ENCODE measurements around the gene FAM227B.
"Not testable (repeated sequence)": the region's sequence is repeated elsewhere in the genome, so short reads cannot be mapped to it uniquely, and the experiment has no call there.

The FAM227B gene

DNA sequence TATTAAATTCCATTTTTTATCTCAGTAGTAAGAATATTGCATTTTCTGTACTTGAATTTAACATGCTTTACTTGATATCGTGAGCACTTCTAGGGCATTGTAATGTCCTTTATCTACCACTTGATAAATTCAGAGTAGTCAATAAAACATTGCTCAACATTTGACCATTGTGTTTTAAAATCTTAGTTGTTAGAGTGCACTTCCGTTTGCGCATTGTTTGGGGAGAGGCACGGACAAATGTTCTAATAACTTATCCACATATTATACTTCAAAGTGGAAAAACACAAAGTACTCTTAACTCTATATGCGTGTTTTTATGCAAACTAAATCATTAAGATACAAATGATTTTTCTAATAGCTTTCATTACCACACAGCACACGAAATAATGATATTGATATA is 419 bp downstream of the FAM227B start:
- Histone ChIP-seq H3K27me3 (ENCODE audit: insufficient read depth, low read depth) (no peaks in the 10 kb centered on the region), H3K79me2 (ENCODE audit: insufficient read depth, low read depth) (peaks cover 19% of the 10 kb centered on the region; the same call in 1 of the 2 replicates), H3K4me2 (peak overlapping the region; percentile 50), H2AFZ (ENCODE audit: low read depth) (peak overlapping the region; percentile 92), H3K36me3 (ENCODE audit: insufficient read depth) (no peaks in the 10 kb centered on the region), H4K20me1 (ENCODE audit: insufficient read depth) (no peaks in the 10 kb centered on the region), H3K4me1 (ENCODE audit: low read depth, poor library complexity, severe bottlenecking) (peaks cover 16% of the 10 kb centered on the region), H3K4me3 (IDR thresholded peaks at IDR 0.05; ENCODE audit: insufficient read depth, low read depth, low read length) (no peak overlapping the region), H3K27ac (peak overlapping the region; percentile 41; the same call in 1 of the 2 replicates), H3K9ac (peak overlapping the region; percentile 55; the same call in 1 of the 2 replicates)
- no peak for TF ChIP-seq CTCF (conservative IDR thresholded peaks at IDR 0.05; ENCODE audit: low read depth, low read length)

DNA sequence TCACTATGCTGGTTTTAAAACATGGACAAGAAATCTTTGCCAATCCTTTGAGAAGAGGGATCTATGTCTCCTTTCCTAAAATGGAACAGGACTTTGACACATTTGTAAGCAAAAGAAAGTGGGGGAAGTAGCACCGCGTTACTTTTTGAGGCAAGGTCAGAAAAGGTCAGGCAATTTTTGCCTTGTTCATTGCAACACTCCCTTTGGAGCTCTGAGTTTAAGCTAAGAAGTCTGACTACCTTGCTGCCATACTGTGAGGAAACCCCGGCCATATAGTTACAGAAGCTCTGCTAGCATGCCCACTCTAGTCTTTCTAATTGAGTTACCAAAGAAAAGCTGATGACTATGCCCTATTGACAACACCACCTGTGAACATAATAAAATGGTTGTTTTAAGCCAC is 1.4 kb downstream of the FAM227B start:
- Histone ChIP-seq H3K4me1 (ENCODE audit: low read depth, poor library complexity, severe bottlenecking) (peaks cover 16% of the 10 kb centered on the region), H3K4me2 (no peak overlapping the region), H3K27ac (no peak overlapping the region), H3K9ac (no peak overlapping the region), H4K20me1 (ENCODE audit: insufficient read depth) (no peaks in the 10 kb centered on the region), H3K79me2 (ENCODE audit: insufficient read depth, low read depth) (peaks cover 19% of the 10 kb centered on the region; the same call in 1 of the 2 replicates), H3K4me3 (IDR thresholded peaks at IDR 0.05; ENCODE audit: insufficient read depth, low read depth, low read length) (no peak overlapping the region), H2AFZ (ENCODE audit: low read depth) (no peak overlapping the region), H3K27me3 (ENCODE audit: insufficient read depth, low read depth) (no peaks in the 10 kb centered on the region), H3K36me3 (ENCODE audit: insufficient read depth) (no peaks in the 10 kb centered on the region)
- TF ChIP-seq CTCF (conservative IDR thresholded peaks at IDR 0.05; ENCODE audit: low read depth, low read length) = no peak

GRCh38 chr15:49612240-49612639 is 8.4 kb downstream of the FAM227B start:
- H3K4me3 ChIP-seq (IDR thresholded peaks at IDR 0.05; ENCODE audit: insufficient read depth, low read depth, low read length); H3K27ac ChIP-seq; H3K36me3 ChIP-seq (ENCODE audit: insufficient read depth); H3K4me2 ChIP-seq; H2AFZ ChIP-seq (ENCODE audit: low read depth); H4K20me1 ChIP-seq (ENCODE audit: insufficient read depth); H3K4me1 ChIP-seq (ENCODE audit: low read depth, poor library complexity, severe bottlenecking); H3K9ac ChIP-seq; H3K79me2 ChIP-seq (ENCODE audit: insufficient read depth, low read depth); H3K27me3 ChIP-seq (ENCODE audit: insufficient read depth, low read depth): not testable (repeated sequence)

DNA sequence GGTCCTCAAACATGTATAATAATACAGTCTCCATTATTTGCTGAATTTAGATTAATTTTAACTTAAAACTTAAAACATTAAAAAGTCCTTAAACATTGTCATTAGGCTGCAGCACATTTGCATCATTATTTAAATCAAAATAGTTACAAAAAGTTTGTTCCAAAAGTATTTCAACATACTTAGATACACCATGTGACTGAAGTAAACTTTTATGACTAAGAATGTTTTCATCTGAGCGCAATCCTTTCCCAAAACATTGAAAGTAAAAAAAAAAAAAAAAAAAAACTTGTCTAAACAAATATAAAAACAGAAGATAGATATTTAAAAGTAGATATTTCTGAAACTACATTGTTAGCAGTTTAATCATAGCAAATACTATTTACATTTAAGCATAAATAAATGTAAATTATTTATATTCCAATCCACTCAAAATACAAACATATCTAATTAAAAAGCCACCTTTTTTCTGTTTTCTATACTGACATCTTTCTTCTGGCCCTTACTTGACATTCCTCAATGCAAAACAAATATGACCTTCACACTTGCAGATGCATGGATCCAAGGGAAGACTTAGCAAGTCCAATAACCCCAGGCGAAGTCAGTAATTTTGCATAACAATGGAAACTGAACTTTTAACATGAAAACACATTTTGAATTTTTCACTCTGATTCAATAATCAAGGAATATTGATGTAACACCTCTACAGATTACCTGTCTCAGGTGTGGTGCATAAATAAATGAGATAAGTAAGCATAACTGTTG is 10.3 kb downstream of the FAM227B start:
- H4K20me1 ChIP-seq (ENCODE audit: insufficient read depth) = no peaks in the 10 kb centered on the region
- H3K4me3 ChIP-seq (IDR thresholded peaks at IDR 0.05; ENCODE audit: insufficient read depth, low read depth, low read length) = no peak overlapping the region
- H2AFZ ChIP-seq (ENCODE audit: low read depth) = no peak overlapping the region
- no peak overlapping the region for H3K4me2 ChIP-seq
- H3K36me3 ChIP-seq (ENCODE audit: insufficient read depth) = no peaks in the 10 kb centered on the region
- TF ChIP-seq CTCF (conservative IDR thresholded peaks at IDR 0.05; ENCODE audit: low read depth, low read length) = no peak
- no peaks in the 10 kb centered on the region for H3K79me2 ChIP-seq (ENCODE audit: insufficient read depth, low read depth)
- no peak overlapping the region for H3K9ac ChIP-seq
- no peak overlapping the region for H3K27ac ChIP-seq
- H3K27me3 ChIP-seq (ENCODE audit: insufficient read depth, low read depth) = no peaks in the 10 kb centered on the region
- no peaks in the 10 kb centered on the region for H3K4me1 ChIP-seq (ENCODE audit: low read depth, poor library complexity, severe bottlenecking)

- Histone ChIP-seq H3K36me3 (ENCODE audit: insufficient read depth) (no peaks in the 10 kb centered on the region), H3K4me3 (IDR thresholded peaks at IDR 0.05; ENCODE audit: insufficient read depth, low read depth, low read length) (no peak overlapping the region), H3K79me2 (ENCODE audit: insufficient read depth, low read depth) (no peaks in the 10 kb centered on the region), H3K27me3 (ENCODE audit: insufficient read depth, low read depth) (no peaks in the 10 kb centered on the region), H3K4me1 (ENCODE audit: low read depth, poor library complexity, severe bottlenecking) (no peaks in the 10 kb centered on the region), H3K4me2 (no peak overlapping the region), H3K9ac (no peak overlapping the region), H3K27ac (no peak overlapping the region), H2AFZ (ENCODE audit: low read depth) (no peak overlapping the region), H4K20me1 (ENCODE audit: insufficient read depth) (no peaks in the 10 kb centered on the region)
- TF ChIP-seq CTCF (conservative IDR thresholded peaks at IDR 0.05; ENCODE audit: low read depth, low read length) = no peak
Measured at GRCh38 chr15:49606594-49606993, 14.0 kb downstream of the FAM227B start.

All from KMS-11 (cell line).